Astrocyte (in vitro differentiated cells and primary cell): ENCODE results near the gene ATF3. TPM values are rescaled to one million over a fixed set of nuclear protein-coding genes. Genes with fewer than 3 reads are reported as not detected.
"Not testable (repeated sequence)": the region's sequence is repeated elsewhere in the genome, so short reads cannot be mapped to it uniquely, and the experiment has no call there.

ENCODE experiments used
- DNase-seq: peaks from one replicate; pipeline ENCODE4 v3.0.0-alpha.2; 2010; ENCODE audit warnings: low read depth
- FAIRE-seq: peaks from 2 replicates; lab custom pipeline; 2011; peaks lifted over from hg19 to GRCh38; lab: Jason Lieb, UNC
- H2AFZ ChIP-seq: 2 replicates; pipeline ENCODE4 v1.6.0; 2012; ENCODE audit warnings: low read depth, low read length, inconsistent platforms
- H3K27ac ChIP-seq: 2 replicates; pipeline ENCODE4 v1.5.1; 2011; ENCODE audit warnings: low read depth, low read length, inconsistent platforms
- H3K27me3 ChIP-seq: 2 replicates; pipeline ENCODE4 v1.6.0; 2011; ENCODE audit warnings: low read length, inconsistent platforms; ENCODE audit not compliant: insufficient read depth
- H3K36me3 ChIP-seq: 2 replicates; pipeline ENCODE4 v1.5.1; 2011; ENCODE audit warnings: low read length, inconsistent platforms; ENCODE audit not compliant: insufficient read depth
- H3K4me1 ChIP-seq: 2 replicates; pipeline ENCODE4 v1.5.1; 2011; ENCODE audit warnings: low read length, inconsistent platforms; ENCODE audit not compliant: insufficient read depth
- H3K4me2 ChIP-seq: 2 replicates; pipeline ENCODE4 v1.6.0; 2012; ENCODE audit warnings: low read length, inconsistent platforms
- H3K4me3 ChIP-seq: 2 replicates; pipeline ENCODE4 v1.5.1; 2011; ENCODE audit warnings: low read depth, mild to moderate bottlenecking, low read length, inconsistent platforms; ENCODE audit not compliant: insufficient read depth
- H3K79me2 ChIP-seq: 2 replicates; pipeline ENCODE4 v1.6.0; 2012; ENCODE audit warnings: mild to moderate bottlenecking, low read length, inconsistent platforms; ENCODE audit not compliant: insufficient read depth
- H3K9ac ChIP-seq: 2 replicates; pipeline ENCODE4 v1.6.0; 2012; ENCODE audit warnings: mild to moderate bottlenecking, low read length, inconsistent platforms
- H3K9me3 ChIP-seq: 2 replicates; pipeline ENCODE4 v1.5.1; 2012; ENCODE audit warnings: low read depth, mild to moderate bottlenecking, low read length, inconsistent platforms; ENCODE audit not compliant: insufficient read depth
- H4K20me1 ChIP-seq: 2 replicates; pipeline ENCODE4 v1.6.0; 2012; ENCODE audit warnings: low read length, inconsistent platforms; ENCODE audit not compliant: insufficient read depth
- H3K27ac Mint-ChIP-seq: one replicate; pipeline ENCODE4 v1.8.0; 2021; ENCODE audit warnings: mild to moderate bottlenecking, mixed read lengths; ENCODE audit not compliant: unreplicated experiment
- H3K27me3 Mint-ChIP-seq: one replicate; pipeline ENCODE4 v1.8.0; 2021; ENCODE audit warnings: low read depth, mixed read lengths; ENCODE audit not compliant: unreplicated experiment
- H3K36me3 Mint-ChIP-seq: one replicate; pipeline ENCODE4 v1.8.0; 2021; ENCODE audit warnings: low read depth, mixed read lengths; ENCODE audit not compliant: unreplicated experiment
- H3K4me1 Mint-ChIP-seq: one replicate; pipeline ENCODE4 v1.8.0; 2021; ENCODE audit warnings: low read depth, mixed read lengths; ENCODE audit not compliant: unreplicated experiment
- H3K4me3 Mint-ChIP-seq: one replicate; pipeline ENCODE4 v1.8.0; 2021; ENCODE audit warnings: mild to moderate bottlenecking, moderate library complexity, mixed read lengths; ENCODE audit not compliant: unreplicated experiment
- H3K9me3 Mint-ChIP-seq: one replicate; pipeline ENCODE4 v1.8.0; 2021; ENCODE audit warnings: mild to moderate bottlenecking, mixed read lengths; ENCODE audit not compliant: unreplicated experiment
- EZH2 ChIP-seq: IDR thresholded peaks from 2 replicates; pipeline ENCODE4 v1.6.1; 2012; ENCODE audit warnings: mild to moderate bottlenecking, low read length, inconsistent platforms; ENCODE audit not compliant: insufficient read depth
- total RNA-seq: library from RNA; stranded (reverse); gene quantifications from 2 replicates; pipeline ENCODE4 v1.2.1, GENCODE V29; 2021
- TF ChIP-seq, protein P1 (sequence below): IDR thresholded peaks from 2 replicates; pipeline ENCODE4 v1.5.1; 2011; ENCODE audit warnings: low read depth, mild to moderate bottlenecking, inconsistent platforms, low read length, moderate library complexity; ENCODE audit not compliant: insufficient read depth

ATF3 gene
- total RNA-seq, 1 donor from 2014 or later, result 87.6 TPM

DNA sequence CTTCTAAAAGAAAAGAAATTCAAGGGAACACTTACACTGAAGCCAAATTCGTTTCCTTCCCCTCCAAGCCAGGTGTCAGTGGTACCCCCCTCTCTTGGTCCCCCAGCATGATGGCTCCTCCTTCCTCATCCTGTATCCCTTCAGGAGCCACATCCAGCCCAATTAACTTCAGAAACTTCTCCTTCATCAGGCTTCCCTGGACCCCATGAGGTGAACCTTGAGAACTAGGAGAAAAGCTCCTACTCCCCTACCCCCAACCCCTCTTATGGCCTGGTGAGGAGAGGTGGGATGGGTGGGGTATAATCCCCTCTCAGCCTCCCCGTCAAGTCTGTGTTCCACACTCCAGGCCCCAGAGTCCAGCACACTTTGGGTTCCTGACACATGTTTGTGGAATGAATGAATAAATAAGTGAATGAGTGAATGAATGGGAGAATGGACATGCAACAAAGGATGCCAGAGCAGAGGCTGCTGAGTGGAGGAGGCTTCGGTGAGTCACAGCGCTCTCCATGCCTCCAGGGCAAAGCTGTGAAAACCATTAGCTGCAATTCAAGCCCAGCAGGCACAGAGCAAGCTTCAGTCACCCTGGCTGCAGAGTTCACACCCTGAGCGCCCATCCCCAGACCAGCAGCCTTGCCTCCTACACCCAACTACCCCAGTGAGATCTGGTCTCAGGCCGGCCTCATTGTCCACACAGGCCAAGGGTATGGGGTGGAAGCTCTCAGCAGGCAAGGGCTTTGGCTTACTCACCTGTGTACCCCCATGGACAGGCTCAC lies 47.3 kb downstream of the ATF3 start:
- Histone ChIP-seq H4K20me1 (no peaks in the 10 kb centered on the region), H3K36me3 (no peaks in the 10 kb centered on the region), H3K4me3 (no peak overlapping the region), H3K9ac (no peak overlapping the region), H3K27me3 (peaks cover 2% of the 10 kb centered on the region), H2AFZ (peak overlapping the region; percentile 15), H3K27ac (no peak overlapping the region), H3K9me3 (no peaks in the 10 kb centered on the region), H3K4me1 (peaks cover 6% of the 10 kb centered on the region), H3K79me2 (no peaks in the 10 kb centered on the region), H3K4me2 (no peak overlapping the region)
- TF ChIP-seq, protein P1, sequence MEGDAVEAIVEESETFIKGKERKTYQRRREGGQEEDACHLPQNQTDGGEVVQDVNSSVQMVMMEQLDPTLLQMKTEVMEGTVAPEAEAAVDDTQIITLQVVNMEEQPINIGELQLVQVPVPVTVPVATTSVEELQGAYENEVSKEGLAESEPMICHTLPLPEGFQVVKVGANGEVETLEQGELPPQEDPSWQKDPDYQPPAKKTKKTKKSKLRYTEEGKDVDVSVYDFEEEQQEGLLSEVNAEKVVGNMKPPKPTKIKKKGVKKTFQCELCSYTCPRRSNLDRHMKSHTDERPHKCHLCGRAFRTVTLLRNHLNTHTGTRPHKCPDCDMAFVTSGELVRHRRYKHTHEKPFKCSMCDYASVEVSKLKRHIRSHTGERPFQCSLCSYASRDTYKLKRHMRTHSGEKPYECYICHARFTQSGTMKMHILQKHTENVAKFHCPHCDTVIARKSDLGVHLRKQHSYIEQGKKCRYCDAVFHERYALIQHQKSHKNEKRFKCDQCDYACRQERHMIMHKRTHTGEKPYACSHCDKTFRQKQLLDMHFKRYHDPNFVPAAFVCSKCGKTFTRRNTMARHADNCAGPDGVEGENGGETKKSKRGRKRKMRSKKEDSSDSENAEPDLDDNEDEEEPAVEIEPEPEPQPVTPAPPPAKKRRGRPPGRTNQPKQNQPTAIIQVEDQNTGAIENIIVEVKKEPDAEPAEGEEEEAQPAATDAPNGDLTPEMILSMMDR, result no peak
- TF ChIP-seq EZH2, result no peak
- Mint-ChIP-seq H3K9me3 (peaks cover 2% of the 10 kb centered on the region), H3K36me3 (no peaks in the 10 kb centered on the region), H3K27ac (peak overlapping the region; percentile 66), H3K4me3 (no peak overlapping the region), H3K4me1 (no peaks in the 10 kb centered on the region), H3K27me3 (peaks cover 21% of the 10 kb centered on the region)
- FAIRE-seq, result no peak
- DNase-seq, result peak; percentile 30

DNA sequence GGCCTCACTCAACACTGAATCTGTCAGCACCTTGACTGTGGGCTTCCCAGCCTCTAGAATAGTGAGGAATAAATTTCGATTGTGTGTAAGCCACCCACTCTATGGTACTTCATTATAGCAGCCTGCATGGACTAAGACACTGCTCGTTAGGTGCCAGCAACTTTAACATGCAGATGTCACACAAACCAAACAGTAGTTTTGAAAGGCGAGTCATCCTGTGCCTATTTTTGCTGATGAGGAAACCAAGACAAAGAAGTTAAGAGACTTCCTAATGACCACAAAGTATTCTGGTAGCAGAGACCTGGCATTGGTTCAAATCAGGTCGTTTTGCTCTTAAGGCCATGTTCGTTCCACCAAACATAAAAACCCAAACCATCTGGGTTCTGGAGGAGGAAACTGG lies 48.2 kb downstream of the ATF3 start:
- no peaks in the 10 kb centered on the region for H3K4me1 Mint-ChIP-seq
- DNase-seq (no peak), FAIRE-seq (no peak)
- Histone ChIP-seq H3K36me3 (no peaks in the 10 kb centered on the region), H4K20me1 (no peaks in the 10 kb centered on the region), H3K27ac (no peak overlapping the region), H3K9ac (no peak overlapping the region), H3K4me2 (no peak overlapping the region), H3K4me3 (no peak overlapping the region), H3K27me3 (peaks cover 2% of the 10 kb centered on the region), H3K4me1 (peaks cover 6% of the 10 kb centered on the region), H3K9me3 (no peaks in the 10 kb centered on the region), H2AFZ (no peak overlapping the region), H3K79me2 (no peaks in the 10 kb centered on the region)
- peaks cover 2% of the 10 kb centered on the region for H3K9me3 Mint-ChIP-seq
- no peak overlapping the region for H3K4me3 Mint-ChIP-seq
- no peaks in the 10 kb centered on the region for H3K36me3 Mint-ChIP-seq
- TF ChIP-seq, protein P1, result no peak
- no peak for TF ChIP-seq EZH2
- peaks cover 22% of the 10 kb centered on the region for H3K27me3 Mint-ChIP-seq
- H3K27ac Mint-ChIP-seq, result no peak overlapping the region

DNA sequence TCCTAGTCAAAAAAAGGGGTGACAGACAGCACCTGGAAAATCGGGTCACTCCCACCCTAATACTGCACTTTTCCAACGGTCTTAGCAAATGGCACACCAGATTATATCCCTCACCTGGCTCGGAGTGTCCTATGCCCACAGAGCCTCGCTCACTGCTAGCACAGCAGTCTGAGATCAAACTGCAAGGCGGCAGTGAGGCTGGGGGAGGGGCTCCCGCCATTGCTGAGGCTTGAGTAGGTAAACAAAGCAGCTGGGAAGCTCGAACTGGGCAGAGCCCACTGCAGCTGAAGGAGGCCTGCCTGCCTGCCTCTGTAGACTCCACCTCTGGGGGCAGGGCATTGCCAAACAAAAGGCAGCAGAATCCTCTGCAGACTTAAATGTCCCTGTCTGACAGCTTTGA lies 49.7 kb downstream of the ATF3 start:
- H3K27ac Mint-ChIP-seq, H3K4me3 ChIP-seq, H3K9me3 Mint-ChIP-seq, H3K27ac ChIP-seq, H3K79me2 ChIP-seq, H3K4me1 ChIP-seq, H3K9ac ChIP-seq, H3K36me3 ChIP-seq, H3K4me2 ChIP-seq, H3K9me3 ChIP-seq, H3K4me1 Mint-ChIP-seq, DNase-seq, H4K20me1 ChIP-seq, H3K36me3 Mint-ChIP-seq, FAIRE-seq, H3K27me3 ChIP-seq, H2AFZ ChIP-seq, H3K4me3 Mint-ChIP-seq: not testable (repeated sequence)
- peaks cover 22% of the 10 kb centered on the region for H3K27me3 Mint-ChIP-seq
